HEK293T (cell line): ENCODE measurements around the gene FADS1.

Experiments
- BHLHE40 ChIP-seq: fragments of 450-650 bp; IDR thresholded peaks from 2 replicates; pipeline ENCODE4 v1.6.1; 2016; ENCODE audit warnings: mild to moderate bottlenecking, moderate library complexity, borderline replicate concordance
- ELF4 ChIP-seq: fragments of 450-650 bp; IDR thresholded peaks from 2 replicates; pipeline ENCODE4 v1.6.1; 2017; ENCODE audit warnings: antibody characterized with exemption
- FOXA1 ChIP-seq: fragments of 450-650 bp; IDR thresholded peaks from 2 replicates; pipeline ENCODE4 v1.6.1; 2016; ENCODE audit warnings: mild to moderate bottlenecking
- FOXK2 ChIP-seq: fragments of 450-650 bp; IDR thresholded peaks from 2 replicates; pipeline ENCODE4 v1.6.1; 2016; ENCODE audit warnings: mild to moderate bottlenecking
- FOXM1 ChIP-seq: fragments of 450-650 bp; IDR thresholded peaks from 2 replicates; pipeline ENCODE4 v1.6.1; 2017; ENCODE audit warnings: mild to moderate bottlenecking, borderline replicate concordance
- SP1 ChIP-seq: fragments of 450-650 bp; IDR thresholded peaks from 2 replicates; pipeline ENCODE4 v1.6.1; 2017
- SUZ12 ChIP-seq: fragments of 450-650 bp; IDR thresholded peaks from 2 replicates; pipeline ENCODE4 v1.6.1; 2016; ENCODE audit warnings: mild to moderate bottlenecking

- no peak for TF ChIP-seq FOXK2
- no peak for TF ChIP-seq SP1
- no peak for TF ChIP-seq ELF4
- no peak for TF ChIP-seq FOXM1
- TF ChIP-seq SUZ12, result no peak
- no peak for TF ChIP-seq BHLHE40
- no peak for TF ChIP-seq FOXA1
These were observed 66.1 kb downstream of the FADS1 start for GRCh38 chr11:61750631-61751273.
